Ishikawa (cell line): Measurements from ENCODE around the gene LPP.

Experiments
- EP300 ChIP-seq: IDR thresholded peaks from 2 replicates; pipeline ENCODE4 v1.6.1; 2012; ENCODE audit warnings: borderline replicate concordance
- FOXM1 ChIP-seq: IDR thresholded peaks from 2 replicates; pipeline ENCODE4 v1.6.1; 2012; ENCODE audit warnings: low read depth, borderline replicate concordance
- RAD21 ChIP-seq: IDR thresholded peaks from 2 replicates; pipeline ENCODE4 v1.6.1; 2012; ENCODE audit warnings: low read depth
- TAF1 ChIP-seq: IDR thresholded peaks from 2 replicates; pipeline ENCODE4 v1.6.1; 2012; ENCODE audit warnings: low read depth, mild to moderate bottlenecking
- TEAD4 ChIP-seq: IDR thresholded peaks from 2 replicates; pipeline ENCODE4 v1.6.1; 2012

GRCh38 chr3:188385295-188385694 lies 231.3 kb downstream of the LPP start:
- TF ChIP-seq FOXM1 (no peak), EP300 (no peak), RAD21 (no peak), TAF1 (no peak), TEAD4 (no peak)
